A673 (cell line): ENCODE data around the gene MGAT5B. TPM values are rescaled to one million over a fixed set of nuclear protein-coding genes. Genes with fewer than 3 reads are reported as not detected.

Experiments
- BruUV-seq: library from RNA; stranded (reverse); fragments of 400-500 nt; replicated peaks from 2 replicates; lab custom pipeline; 2021; lab: Mats Ljungman, UMichigan
- CTCF ChIA-PET: fragments of 300-600 bp; sonication (Branson Sonifier 250); formaldehyde crosslinking; loops from one replicate; lab custom pipeline; 2022; ENCODE audit warnings: antibody characterized with exemption; lab: Charles Lee
- POLR2A ChIA-PET: fragments of 300-600 bp; sonication (Branson Sonifier 250); formaldehyde crosslinking; loops from one replicate; lab custom pipeline; 2022; ENCODE audit warnings: antibody characterized with exemption; ENCODE audit not compliant: low non-redundant PET; lab: Charles Lee
- DNase-seq: peaks from one replicate; pipeline ENCODE4 v3.0.0-alpha.2; 2015; ENCODE audit warnings: low spot score
- H3K27ac ChIP-seq: fragments of 200-600 bp; sonication (generic); 2 replicates; pipeline ENCODE4 v1.5.1; 2016; ENCODE audit warnings: mixed run types, low read depth, mild to moderate bottlenecking, mixed read lengths, antibody characterized with exemption, low read length; ENCODE audit not compliant: poor library complexity, severe bottlenecking
- H3K27me3 ChIP-seq: fragments of 200-600 bp; sonication (generic); replicated peaks from 2 replicates; pipeline ENCODE4 v1.6.1; 2017; ENCODE audit warnings: mixed run types, low read depth, mild to moderate bottlenecking, mixed read lengths, antibody characterized with exemption, low read length; ENCODE audit not compliant: insufficient read depth, poor library complexity
- H3K36me3 ChIP-seq: fragments of 200-600 bp; sonication (generic); 2 replicates; pipeline ENCODE4 v1.6.1; 2016; ENCODE audit warnings: mixed run types, mild to moderate bottlenecking, mixed read lengths, antibody characterized with exemption, low read length; ENCODE audit not compliant: insufficient read depth, poor library complexity, severe bottlenecking
- H3K4me1 ChIP-seq: fragments of 200-600 bp; sonication (generic); 2 replicates; pipeline ENCODE4 v1.6.1; 2017; ENCODE audit warnings: mixed run types, mild to moderate bottlenecking, mixed read lengths, antibody characterized with exemption, low read length; ENCODE audit not compliant: insufficient read depth, poor library complexity, severe bottlenecking
- H3K4me3 ChIP-seq: fragments of 200-600 bp; sonication (generic); 2 replicates; pipeline ENCODE4 v1.5.1; 2016; ENCODE audit warnings: low read depth, mixed run types, mild to moderate bottlenecking, mixed read lengths, low read length; ENCODE audit not compliant: poor library complexity, severe bottlenecking
- H3K9me3 ChIP-seq: fragments of 200-600 bp; sonication (generic); 2 replicates; pipeline ENCODE4 v1.6.1; 2016; ENCODE audit warnings: mixed run types, low read depth, mild to moderate bottlenecking, mixed read lengths, antibody characterized with exemption, low read length; ENCODE audit not compliant: poor library complexity, severe bottlenecking
- EZH2 ChIP-seq: fragments of 200-600 bp; sonication (generic); IDR thresholded peaks from 2 replicates; pipeline ENCODE4 v1.6.1; 2017; ENCODE audit warnings: borderline replicate concordance, low read depth, mild to moderate bottlenecking, mixed read lengths, antibody characterized with exemption, low read length; ENCODE audit not compliant: poor library complexity, severe bottlenecking
- intact Hi-C: fragments of 100-400 bp; cut with micrococcal nuclease; formaldehyde crosslinking; loops from one replicate; pipeline ENCODE4 v1.10.0; 2022; ENCODE audit not compliant: unreplicated experiment
- total RNA-seq: library from RNA; stranded (reverse); gene quantifications from 2 replicates; pipeline ENCODE4 v1.2.3, GENCODE V29; 2021
- TF ChIP-seq, protein P1 (sequence below): fragments of 300-800, 200-600 bp; sonication (generic); conservative IDR thresholded peaks from 2 replicates; pipeline ENCODE4 v1.5.1; 2017; ENCODE audit warnings: low read depth, mild to moderate bottlenecking, antibody characterized with exemption, low read length, moderate library complexity, mixed read lengths

The MGAT5B gene
- total RNA-seq, 1 experiment from 2014 or later, result 1.1 TPM

GRCh38 chr17:76948301-76948700, 80.1 kb downstream of the MGAT5B start:
- TF ChIP-seq, protein P1, sequence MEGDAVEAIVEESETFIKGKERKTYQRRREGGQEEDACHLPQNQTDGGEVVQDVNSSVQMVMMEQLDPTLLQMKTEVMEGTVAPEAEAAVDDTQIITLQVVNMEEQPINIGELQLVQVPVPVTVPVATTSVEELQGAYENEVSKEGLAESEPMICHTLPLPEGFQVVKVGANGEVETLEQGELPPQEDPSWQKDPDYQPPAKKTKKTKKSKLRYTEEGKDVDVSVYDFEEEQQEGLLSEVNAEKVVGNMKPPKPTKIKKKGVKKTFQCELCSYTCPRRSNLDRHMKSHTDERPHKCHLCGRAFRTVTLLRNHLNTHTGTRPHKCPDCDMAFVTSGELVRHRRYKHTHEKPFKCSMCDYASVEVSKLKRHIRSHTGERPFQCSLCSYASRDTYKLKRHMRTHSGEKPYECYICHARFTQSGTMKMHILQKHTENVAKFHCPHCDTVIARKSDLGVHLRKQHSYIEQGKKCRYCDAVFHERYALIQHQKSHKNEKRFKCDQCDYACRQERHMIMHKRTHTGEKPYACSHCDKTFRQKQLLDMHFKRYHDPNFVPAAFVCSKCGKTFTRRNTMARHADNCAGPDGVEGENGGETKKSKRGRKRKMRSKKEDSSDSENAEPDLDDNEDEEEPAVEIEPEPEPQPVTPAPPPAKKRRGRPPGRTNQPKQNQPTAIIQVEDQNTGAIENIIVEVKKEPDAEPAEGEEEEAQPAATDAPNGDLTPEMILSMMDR, result no peak
- TF ChIP-seq EZH2, result no peak
- Histone ChIP-seq H3K4me1 (no peaks in the 10 kb centered on the region), H3K4me3 (no peak overlapping the region), H3K27ac (no peak overlapping the region), H3K9me3 (no peaks in the 10 kb centered on the region), H3K36me3 (no peaks in the 10 kb centered on the region), H3K27me3 (no peaks in the 10 kb centered on the region)
- BruUV-seq, result no TSS peak
- intact Hi-C loops, result no loop called here
- DNase-seq, result no peak
- ChIA-PET CTCF (no interaction called here), POLR2A (no interaction called here)

DNA sequence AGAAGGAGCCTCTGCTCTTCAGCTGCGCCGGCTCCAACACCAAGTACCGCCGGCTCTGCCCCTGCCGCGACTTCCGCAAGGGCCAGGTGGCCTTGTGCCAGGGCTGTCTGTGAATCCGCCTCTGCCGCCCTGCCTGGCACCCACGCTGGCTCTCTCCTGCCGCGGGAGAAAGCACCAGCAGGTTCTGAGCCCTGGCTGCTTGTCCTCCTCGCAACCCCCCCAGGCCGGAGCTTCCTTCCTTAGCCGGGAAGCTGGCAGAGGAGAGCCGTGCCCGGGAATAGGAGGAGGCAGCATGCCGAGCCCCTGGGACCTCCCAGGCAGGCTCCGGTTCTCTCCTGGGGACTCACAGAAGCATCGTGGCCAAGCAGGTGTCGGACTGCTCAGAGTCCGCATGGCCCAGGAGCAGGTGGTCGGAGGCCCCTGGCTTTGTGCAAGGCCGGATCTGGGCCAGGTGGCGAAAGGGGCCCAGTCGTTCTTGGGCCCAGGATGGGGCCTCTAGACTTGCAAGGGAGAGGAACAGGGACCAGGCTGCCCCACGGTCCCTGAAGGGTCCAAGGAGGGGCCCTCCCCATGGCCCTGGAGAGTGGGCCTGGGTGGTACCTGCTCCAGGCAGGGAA, 80.6 kb downstream of the MGAT5B start:
- no peaks in the 10 kb centered on the region for H3K27me3 ChIP-seq
- H3K9me3 ChIP-seq, result no peaks in the 10 kb centered on the region
- POLR2A ChIA-PET, result no interaction called here
- no peak overlapping the region for H3K4me3 ChIP-seq
- no peaks in the 10 kb centered on the region for H3K4me1 ChIP-seq
- DNase-seq, result no peak
- no peaks in the 10 kb centered on the region for H3K36me3 ChIP-seq
- no TSS peak for BruUV-seq
- CTCF ChIA-PET, result no interaction called here
- intact Hi-C loops, result no loop called here
- TF ChIP-seq, protein P1, result no peak
- no peak for TF ChIP-seq EZH2
- no peak overlapping the region for H3K27ac ChIP-seq

DNA sequence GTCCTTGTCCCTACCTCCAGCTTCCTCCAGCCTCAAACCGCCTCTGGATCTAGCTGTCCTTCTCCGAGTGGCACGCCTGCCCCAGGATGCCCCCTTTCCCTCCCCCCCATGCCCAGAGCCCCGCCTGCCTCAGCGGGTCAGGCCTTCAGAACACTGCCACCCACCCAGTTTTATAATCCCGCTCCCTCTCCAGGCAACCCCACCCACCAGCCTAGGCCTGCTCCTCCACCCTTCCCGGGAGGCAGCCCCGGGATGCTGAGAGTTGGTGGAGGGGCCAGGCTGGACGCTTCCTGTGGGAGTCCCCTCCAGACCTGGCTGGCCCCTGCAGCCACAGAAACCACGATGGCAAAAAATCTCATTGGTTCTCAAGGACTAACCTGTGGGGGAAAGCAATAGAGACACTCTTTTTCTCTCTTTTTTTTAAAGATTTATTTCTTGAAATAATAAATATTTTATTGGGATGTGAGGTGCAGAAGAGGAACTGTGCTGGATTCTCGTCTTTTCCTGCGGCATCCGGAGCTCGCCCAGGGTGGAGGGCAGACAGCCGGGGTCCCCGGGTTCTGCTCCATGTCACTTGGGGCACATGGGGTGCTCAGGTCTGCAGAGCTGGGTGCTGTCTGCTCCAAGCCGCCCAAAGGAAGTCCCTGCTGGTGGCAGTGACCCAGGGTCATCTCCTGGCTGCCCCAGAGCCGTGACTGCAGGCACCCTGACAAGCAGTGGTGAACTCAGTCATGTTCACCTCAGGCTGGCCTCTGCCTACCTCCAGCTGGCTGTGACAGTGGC, 81.9 kb downstream of the MGAT5B start:
- no peak overlapping the region for H3K27ac ChIP-seq
- no peaks in the 10 kb centered on the region for H3K27me3 ChIP-seq
- intact Hi-C loops, result no loop called here
- no peak for DNase-seq
- no peaks in the 10 kb centered on the region for H3K36me3 ChIP-seq
- ChIA-PET CTCF (no interaction called here), POLR2A (no interaction called here)
- no TSS peak for BruUV-seq
- TF ChIP-seq EZH2, result no peak
- TF ChIP-seq, protein P1, result no peak
- no peaks in the 10 kb centered on the region for H3K4me1 ChIP-seq
- no peaks in the 10 kb centered on the region for H3K9me3 ChIP-seq
- no peak overlapping the region for H3K4me3 ChIP-seq
